Stimulated activated CD4-positive, alpha-beta T cell treated with anti-CD3 and anti-CD28 coated beads, Interleukin-4, amount 100 ng/mL, for 24 hours (primary cell): ENCODE measurements around the gene IRF6.
"Not testable (repeated sequence)": the region's sequence is repeated elsewhere in the genome, so short reads cannot be mapped to it uniquely, and the experiment has no call there.

Experiments used
- DNase-seq: peaks from one replicate; pipeline ENCODE4 v3.0.0-alpha.2; 2020

IRF6 gene

GRCh38 chr1:209822706-209823105 is 16.8 kb upstream of the IRF6 start:
- no peak for DNase-seq

DNA sequence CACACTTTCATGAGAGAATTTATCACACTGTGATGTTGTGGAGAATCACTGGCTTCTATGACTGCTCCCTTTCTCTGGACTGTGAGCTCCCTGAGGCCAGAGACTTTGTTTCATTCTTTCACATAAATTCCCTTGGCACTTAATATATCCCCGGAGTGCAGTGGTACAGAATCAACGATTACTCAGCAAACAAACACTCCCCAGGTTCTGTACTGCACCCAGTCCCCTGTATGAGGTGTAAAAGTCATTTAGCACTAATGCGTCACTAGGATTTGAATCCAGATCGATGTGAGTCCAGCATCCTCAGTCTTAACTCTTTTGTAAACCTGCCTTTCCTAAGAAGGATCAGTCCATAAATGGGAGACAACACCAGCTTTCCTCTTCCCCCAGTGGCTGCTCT is 15.0 kb upstream of the IRF6 start:
- DNase-seq: no peak

DNA sequence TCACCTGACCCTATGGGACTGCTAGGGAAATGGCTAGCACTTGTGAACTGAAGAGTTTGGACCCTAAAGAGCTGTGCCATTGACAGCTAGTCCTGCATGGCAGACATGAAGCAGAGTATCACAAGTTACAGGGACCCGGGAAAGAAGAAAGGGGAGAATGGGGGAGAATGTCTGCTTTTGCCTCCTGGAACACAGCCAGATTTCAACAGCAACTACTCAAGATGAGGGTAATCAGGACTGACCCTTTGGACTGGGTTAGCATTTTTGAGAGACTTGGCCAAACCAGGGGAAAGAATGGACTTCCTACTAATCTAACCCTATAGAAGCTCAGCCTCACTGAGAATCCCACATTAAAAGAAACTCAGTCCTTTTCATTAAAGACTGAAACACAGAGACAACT is 13.1 kb upstream of the IRF6 start:
- DNase-seq: no peak

- DNase-seq: no peak
Observed at GRCh38 chr1:209817691-209818090, 11.7 kb upstream of the IRF6 start.

DNA sequence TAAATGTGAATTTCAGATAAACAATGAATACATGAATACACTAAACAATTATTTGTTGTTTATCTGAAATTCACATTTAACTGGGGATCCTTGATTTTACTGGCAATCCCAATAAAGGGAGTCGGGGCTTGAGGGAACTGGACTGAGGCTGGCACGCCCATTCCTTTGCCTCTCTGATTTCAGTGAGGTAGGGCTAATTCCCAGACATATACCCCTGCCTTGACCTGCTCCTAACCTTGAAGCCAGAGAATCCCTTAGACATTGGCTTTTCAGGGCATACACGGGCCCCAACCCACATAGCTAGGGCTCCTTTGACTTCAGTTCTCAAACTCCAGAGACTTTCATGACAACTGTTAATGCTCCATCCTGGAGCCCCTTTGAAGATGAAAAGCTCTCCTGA is 11.0 kb upstream of the IRF6 start:
- DNase-seq: no peak

GRCh38 chr1:209815931-209816341 is 10.0 kb upstream of the IRF6 start:
- DNase-seq: no peak

DNA sequence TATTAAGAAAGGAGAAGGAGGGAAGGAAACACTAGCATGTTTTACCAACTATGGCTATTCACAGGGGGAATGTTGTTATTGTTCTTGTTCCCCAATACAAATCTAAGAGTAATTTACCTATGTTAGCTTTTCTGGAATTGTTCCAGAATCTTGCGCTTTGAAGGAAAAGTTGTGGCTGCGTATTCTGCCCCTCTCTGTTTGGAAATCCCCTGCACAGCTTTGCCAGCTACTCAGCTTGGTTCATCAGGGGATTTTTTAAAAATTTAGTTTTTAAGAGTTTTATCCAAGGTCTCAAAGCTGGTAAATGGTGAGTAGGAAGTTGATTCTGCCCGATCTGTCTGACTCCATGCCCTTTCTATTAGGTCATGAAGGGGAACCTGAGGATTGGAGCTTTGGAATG is 9.5 kb upstream of the IRF6 start:
- DNase-seq: no peak

DNA sequence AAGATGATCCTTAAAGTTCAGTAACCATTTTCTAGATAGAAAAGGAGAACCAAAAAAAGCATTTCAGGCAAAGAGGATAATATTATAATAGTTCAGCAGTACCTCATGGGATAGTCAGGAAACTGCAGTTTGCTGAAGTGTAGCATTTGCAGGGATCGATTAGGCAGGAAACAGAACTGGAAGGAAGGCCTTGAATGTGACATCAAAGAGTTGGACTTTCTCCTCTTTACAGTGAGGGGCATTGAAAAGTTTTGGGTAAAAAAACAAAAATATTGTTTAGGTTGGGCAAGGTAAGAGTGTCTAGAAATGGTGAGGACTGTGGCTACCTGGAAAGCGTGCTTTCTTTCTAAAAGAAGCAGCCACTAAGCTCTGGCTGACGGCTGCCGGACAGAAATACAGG is 8.0 kb upstream of the IRF6 start:
- DNase-seq: no peak

DNA sequence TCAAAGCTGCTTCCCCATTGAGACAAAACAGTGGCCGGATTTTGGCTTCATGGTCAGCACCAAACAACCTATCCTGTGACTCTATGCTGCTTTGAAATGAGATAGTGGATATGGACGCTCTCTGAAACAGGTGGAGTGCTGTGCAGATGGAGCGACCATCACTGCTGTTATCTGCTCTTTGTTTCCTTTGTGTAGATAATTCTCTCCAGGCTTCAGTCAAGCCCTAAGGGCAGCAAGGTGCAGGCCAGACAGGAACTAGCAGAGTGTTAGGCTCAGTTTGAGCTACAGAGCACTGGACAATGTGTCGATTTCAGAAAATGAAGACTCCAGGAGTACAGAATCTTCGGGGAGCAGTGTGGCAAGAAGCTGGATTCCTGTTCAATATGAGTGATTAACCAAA is 4.8 kb upstream of the IRF6 start:
- no peak for DNase-seq

DNA sequence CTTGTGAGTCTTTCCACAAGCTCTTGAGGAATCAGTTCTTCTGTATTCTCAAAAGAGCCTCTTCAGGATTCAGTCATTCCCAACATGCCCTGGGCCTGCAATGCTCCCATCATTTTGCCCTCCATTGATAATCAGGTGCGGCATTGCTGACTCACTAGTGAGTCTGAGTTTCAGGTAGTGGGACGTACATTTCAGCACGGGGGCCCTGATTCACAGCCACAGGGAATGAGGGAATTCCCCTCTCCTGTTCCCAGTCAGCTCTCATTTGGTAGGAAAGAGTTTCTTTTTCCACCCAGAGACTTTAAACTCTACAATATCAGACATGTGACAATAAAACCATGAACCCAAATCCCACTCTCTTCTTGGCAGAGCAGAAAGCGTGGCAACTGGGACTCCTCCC is 3.7 kb upstream of the IRF6 start:
- DNase-seq: no peak

DNA sequence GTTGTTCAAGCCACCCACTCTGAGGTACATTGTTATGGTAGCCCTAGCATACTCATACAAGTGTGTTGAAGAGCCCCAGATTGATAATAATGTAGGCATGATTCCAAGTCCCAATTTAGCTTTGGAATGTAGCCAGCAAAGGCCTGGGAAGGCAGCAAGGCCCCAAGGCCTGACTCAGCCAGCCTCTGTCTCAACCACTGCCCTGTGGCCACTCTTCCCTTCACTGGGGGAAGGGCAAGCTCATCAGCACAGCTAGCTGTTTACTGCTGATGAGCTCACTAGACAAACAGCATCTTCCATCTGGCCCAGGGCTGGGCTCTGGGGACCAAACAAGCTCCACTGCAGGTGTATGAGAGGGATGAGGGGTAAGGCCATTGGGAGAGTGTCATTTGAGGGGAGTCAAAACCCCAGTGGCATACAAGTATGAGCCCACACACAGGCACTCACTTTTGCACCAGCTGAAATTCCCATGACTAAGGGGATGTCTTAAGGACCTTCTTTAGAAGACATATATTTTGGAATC is 2.2 kb upstream of the IRF6 start:
- DNase-seq: no peak

DNA sequence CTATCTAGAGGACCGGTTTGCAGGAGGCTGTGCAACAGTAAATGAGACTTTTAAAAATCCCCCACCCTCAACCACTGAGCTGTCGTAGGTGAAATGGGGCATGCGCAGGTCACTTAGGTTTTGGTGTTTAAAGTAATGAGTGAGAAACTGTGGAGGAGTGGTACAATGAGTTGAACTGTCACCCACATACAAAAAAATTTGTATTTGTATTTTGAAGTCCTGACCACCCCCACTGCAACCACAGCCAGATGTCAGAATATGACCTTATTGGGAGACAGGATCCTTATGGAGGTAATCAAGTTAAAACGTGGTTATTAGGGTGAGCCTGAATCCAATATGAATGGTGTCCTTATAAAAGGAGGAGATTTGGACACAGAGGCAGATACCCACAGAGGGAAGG is 1.6 kb upstream of the IRF6 start:
- DNase-seq: no peak

DNA sequence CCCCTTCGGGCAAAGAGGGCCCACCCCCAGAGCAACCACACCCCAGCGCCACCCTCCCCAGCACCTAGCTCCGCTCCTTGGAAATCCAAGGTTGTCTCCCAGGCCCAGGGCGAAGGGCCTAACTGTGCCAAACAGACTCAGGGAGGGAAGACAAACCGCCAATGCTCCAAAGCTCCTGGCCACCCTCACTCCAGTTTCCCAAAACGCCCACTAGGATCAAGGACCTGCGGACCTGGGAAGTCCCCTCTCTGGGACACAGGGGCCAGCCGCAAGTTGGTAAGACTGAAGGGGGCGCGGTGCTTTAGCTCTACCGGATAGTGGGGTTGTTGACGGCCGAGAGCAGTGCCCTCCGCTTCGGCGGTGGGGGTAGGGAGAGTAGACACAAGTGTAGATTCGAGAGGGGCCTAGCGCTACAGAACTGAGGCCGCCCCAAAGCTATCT is 581 bp downstream of the IRF6 start:
- no peak for DNase-seq

DNA sequence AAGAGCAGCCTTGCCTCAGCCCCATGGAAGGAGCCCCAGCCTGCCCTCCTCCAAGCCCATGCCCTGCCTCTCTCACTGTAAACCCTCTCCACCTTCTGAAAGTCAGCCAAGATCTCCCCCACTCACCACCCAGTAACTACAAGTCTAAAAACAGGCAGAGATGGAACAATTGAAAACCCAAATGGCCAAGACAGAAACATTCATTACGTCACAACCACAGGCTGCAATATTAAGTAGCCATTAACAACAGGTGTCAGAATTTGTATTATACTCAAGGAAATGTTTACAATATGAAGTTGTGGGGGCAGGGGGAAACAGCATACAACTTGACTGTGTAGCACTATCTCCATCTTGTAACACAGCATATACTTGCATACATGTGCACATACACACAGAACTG is 2.4 kb downstream of the IRF6 start:
- no peak for DNase-seq

- no peak for DNase-seq
Observed at GRCh38 chr1:209802780-209803152, 3.2 kb downstream of the IRF6 start.

- no peak for DNase-seq
Observed at GRCh38 chr1:209802117-209802779, 3.7 kb downstream of the IRF6 start.

DNA sequence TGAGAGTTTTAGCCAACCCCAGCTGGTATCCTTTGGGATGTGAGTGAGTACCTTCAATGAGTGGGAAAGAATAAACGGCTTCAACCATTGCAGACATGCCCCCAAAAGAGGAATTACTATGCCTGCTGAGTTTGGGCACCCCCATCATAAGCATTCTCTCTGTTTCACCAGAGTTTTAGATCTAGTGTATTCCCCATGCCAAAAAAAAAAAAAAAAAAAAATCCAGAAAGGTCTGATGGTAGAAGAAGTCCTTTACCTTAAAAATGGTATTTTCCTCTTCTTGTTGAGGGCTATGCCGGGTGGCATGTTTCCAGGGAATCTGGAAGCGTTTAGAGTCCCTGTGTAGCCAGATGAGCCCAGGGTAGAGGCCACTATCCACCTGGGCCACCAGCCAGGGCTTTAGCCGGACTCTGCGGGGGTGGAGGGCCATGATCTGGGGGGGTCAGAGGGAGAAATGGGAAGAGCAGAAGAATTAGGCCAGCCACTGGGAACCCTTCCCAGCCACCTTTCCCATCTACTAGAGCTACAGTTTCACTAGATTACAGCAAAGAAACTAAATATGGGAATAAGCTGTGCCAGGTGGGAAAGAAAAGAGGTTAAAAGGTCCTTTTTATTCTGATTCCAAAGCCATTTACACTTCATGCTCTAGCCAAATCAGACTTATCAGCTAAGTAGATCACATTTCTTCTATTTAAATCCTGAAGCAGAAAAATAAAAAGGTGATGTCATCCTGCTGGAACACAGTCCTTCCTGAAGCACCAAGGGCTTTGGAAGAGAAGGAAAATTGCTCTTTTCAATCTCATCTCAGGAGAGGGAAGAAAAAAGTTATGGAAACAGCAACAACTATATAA is 4.7 kb downstream of the IRF6 start:
- DNase-seq: no peak

DNA sequence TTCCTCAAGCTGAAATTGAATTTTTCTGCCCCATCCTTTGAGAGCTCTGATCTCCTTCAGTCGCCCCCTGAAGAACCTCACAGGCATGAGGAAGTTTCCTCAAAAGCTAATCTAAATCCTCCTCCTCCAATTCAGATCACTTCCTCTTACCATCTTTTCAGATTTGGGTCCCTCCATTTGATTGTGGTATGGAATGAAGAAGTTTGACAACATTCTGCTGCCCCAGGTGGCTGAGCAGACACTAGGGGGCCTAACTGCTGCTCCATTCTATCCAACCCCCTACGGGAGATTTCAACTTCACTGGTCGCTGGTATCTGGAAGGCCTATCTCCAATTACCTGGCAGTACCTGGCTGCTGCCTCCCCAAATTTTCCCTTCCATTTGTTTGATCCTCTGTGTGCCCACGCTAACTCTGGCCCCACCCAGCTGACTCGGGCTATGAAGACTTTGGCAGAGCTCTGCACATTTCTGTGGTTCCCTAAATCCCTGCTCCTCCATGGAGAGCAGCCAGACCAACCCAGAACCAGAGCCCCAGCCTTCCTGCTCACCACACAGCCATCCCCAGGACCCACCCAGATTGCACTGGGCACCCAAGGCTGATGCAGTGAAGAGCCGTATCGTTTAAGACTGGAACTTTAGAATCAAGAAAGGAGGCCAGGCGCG is 7.8 kb downstream of the IRF6 start:
- no peak for DNase-seq

DNA sequence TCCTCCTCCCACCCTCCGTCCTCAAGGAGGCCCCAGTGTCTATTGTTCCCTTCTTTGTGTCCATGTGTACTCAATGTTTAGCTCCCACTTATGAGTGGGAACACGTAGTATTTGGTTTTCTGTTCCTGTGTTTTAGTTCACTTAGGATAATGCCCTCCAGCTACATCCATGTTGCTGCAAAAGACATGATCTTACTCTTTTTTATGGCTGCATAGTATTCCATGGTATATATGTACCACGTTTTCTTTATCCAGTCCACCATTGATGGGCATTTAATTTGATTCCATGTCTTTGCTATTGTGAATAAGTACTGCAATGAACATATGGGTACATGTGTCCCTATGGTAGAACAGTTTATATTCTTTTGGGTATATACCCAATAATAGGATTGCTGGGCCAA is 12.2 kb downstream of the IRF6 start:
- DNase-seq: not testable (repeated sequence)

DNA sequence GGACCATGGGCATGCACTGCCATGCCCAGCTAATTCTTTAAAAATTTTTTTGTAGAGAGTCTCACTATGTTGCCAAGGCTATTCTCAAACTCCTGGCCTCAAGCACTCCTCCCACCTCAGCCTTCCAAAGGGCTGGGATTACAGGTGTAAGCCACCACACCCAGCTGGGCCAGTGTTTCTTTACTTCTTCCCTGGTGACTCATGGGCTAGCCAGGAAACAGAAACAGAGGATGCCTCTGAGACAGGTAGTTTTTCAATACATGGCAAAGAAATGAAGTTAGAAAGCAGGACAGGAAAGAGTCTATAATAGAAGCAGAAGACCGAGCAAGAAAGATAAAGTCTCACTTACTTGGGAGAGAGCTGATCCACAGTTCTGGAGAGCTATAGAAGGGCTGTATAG is 14.0 kb downstream of the IRF6 start:
- no peak for DNase-seq

- no peak for DNase-seq
Observed at GRCh38 chr1:209790286-209791193, 15.4 kb downstream of the IRF6 start.

DNA sequence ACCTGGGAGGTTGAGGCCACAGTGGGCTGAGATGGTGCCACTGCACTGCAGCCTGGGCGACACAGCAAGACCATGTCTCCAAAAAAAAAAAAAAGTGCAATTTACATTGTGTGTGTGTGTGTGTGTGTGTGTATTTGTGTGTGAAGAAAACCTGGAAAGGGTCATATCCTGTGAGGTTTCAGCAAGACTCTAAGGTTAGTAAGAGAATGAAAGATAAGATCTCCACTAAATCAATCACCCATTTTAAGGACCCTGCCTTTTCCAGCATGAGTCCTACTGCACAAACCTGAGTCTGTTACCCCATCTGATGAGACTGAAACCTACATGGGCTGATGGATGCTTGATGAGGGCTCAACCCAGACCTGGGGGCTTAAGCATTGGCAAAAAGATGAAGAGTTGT is 16.7 kb downstream of the IRF6 start:
- no peak for DNase-seq

GRCh38 chr1:209787551-209787950 is 18.4 kb downstream of the IRF6 start:
- no peak for DNase-seq
